GM12873 (cell line): ENCODE results near the gene UGGT2.

Experiments used
- TF ChIP-seq, protein P1 (sequence below): IDR thresholded peaks from 2 replicates; pipeline ENCODE4 v1.5.1; 2012; ENCODE audit warnings: low read depth, mild to moderate bottlenecking, moderate library complexity, low read length, control low read depth; ENCODE audit not compliant: insufficient read depth; ENCODE audit errors: missing control alignments

The UGGT2 gene

DNA sequence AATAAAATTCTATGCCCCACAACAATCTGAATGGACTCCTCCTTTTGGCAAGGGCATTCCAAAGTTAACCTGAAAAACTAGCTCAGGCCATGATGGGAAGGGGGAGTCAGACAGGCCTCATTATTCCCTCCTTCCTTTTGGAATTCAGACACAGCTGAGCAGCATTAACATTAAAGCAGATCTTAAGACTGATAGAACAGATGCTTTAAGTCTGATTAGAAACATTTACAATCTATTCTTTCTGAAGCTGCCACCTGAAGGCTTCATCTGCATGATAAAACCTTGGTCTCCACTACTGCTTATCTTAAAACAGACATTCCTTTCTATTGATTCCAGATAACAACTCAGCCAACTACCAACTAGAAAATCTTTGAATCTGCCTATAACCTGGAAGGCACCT is 98.9 kb downstream of the UGGT2 start:
- TF ChIP-seq, protein P1, sequence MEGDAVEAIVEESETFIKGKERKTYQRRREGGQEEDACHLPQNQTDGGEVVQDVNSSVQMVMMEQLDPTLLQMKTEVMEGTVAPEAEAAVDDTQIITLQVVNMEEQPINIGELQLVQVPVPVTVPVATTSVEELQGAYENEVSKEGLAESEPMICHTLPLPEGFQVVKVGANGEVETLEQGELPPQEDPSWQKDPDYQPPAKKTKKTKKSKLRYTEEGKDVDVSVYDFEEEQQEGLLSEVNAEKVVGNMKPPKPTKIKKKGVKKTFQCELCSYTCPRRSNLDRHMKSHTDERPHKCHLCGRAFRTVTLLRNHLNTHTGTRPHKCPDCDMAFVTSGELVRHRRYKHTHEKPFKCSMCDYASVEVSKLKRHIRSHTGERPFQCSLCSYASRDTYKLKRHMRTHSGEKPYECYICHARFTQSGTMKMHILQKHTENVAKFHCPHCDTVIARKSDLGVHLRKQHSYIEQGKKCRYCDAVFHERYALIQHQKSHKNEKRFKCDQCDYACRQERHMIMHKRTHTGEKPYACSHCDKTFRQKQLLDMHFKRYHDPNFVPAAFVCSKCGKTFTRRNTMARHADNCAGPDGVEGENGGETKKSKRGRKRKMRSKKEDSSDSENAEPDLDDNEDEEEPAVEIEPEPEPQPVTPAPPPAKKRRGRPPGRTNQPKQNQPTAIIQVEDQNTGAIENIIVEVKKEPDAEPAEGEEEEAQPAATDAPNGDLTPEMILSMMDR: no peak

DNA sequence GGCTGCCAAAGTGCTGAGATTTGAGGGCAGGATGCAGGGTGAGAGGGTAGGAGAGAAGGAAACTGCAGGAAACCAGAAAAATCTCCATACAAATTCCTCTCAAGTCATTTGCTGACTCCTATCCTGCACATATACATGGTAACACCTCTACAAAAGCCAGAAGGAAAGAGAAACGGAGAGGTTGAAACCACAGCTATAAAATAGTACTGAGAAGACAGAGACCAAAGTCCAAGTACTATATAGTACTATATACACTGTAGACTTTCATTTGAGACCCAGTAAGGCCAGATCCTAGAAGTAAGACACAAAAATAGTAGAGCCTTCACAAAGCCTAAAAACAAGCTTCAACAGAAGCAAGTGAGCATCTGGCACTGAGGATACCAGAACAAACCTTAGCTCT is 103.1 kb downstream of the UGGT2 start:
- TF ChIP-seq, protein P1: no peak

DNA sequence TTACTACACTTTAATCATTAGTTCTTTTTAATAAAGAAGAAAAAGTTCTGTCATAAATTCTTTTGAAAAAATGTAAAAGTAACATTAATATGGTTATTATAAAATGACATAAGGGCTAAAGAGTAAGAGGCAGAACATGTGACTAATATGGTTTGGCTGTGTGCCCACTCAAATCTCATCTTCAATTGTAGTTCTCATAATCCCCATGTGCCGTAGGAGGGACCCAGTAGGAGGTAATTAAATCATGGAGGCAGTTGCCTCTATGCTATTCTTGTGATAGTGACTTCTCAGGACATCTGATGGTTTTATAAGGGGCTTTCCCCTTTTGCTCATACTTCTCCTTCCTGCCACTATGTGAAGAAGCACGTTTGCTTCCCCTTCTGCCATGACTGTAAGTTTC is 104.5 kb downstream of the UGGT2 start:
- TF ChIP-seq, protein P1: no peak

DNA sequence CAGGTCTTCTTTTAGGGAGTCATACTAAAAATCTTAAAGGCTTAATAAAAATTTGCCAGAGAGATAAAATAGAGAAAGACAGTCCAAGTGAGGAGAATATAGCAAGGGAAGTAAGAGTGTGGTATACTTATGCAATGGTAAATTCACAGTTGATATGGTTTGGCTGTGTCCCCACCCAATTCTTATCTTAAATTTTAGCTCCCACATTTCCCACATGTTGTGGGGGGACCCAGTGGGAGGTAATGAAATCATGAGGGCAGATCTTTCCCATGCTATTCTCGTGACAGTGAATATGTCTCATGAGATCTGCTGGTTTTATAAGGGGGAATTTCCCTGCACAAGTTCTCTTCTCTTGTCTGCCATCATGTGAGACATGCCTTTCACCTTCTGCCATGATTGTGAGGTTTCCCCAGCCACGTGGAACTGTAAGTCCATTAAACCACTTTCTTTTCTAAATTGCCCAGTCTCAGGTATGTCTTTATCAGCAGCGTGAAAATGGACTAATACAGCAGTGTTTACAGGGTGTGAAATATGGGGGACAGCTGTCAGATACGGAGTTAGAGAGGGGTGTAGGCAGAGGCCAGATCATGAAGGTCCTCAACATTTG is 115.4 kb downstream of the UGGT2 start:
- TF ChIP-seq, protein P1: no peak

DNA sequence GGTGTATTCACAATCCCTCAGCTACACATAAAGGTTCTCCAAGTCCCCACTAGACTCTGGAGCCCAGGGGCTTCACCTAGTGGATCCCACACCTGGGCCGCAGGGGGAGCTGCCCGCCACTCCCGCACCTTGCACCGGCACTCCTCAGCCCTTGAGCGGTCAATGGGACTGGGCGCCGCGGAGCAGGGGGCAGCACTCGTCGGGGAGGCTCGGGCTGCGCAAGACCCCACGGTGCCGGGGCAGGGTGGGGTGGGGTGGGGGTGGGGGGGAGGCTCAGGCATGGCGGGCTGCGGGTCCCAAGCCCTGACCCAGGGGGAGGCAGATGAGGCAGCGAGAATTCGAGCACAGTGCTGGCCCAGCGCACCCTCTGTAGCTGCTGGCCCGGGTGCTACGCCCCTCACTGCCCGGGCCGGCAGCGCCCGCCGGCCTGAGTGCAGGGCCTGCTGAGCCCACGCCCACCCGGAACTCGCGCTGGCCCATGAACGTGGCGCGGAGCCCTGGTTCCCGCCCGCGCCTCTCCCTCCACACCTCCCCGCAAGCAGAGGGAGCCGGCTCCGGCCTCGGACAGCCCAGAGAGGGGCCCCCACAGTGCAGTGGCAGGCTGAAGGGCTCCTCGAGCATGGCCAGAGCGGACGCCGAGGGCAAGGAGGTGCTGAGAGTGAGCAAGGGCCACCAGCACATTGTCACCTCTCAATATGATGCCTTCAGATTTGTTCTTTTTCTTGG is 121.7 kb downstream of the UGGT2 start:
- TF ChIP-seq, protein P1: no peak

DNA sequence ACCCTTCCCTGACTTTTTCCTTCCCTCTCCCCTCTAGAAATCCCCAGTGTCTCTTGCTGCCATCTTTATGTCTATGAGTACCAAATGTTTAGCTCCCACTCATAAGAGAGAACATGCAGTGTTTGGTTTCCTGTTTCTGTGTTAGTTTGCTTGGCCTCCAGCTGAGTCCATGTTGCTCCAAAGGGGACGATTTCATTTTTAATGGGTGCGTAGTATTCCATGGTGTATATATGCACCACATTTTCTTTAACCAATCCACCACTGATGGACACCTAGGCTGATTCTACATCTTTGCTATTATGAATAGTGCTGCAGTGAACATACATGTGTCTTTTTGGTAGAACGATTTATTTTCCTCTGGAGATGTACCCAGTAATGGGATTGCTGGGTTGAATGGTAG is 123.8 kb downstream of the UGGT2 start:
- TF ChIP-seq, protein P1: no peak

DNA sequence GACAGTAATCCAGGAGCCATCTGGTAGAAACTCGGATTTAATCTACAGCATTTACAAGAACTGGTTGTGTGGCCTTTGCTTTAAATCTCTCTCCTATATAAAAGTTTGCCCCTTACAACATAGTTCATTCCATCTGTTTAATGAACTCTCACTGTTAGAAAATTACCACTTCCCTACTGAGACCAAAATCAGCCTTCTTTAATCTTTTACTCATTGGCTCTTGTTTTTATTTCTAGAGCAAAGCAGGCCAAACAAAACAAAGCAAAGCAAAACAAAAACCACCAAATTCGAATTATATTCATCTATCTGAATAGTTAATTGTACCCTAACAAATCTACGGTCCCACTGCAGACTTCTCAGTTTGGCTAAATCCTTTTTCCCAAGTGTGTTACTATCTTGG is 127.0 kb downstream of the UGGT2 start:
- TF ChIP-seq, protein P1: no peak
